SK-N-MC (cell line): ENCODE data around the gene MPIG6B.

Source experiments
- DNase-seq: peaks from one replicate; pipeline ENCODE4 v3.0.0-alpha.2; 2011; ENCODE audit warnings: low read depth, low spot score
- H3K27ac ChIP-seq: fragments of 200-600 bp; sonication (generic); 2 replicates; pipeline ENCODE4 v1.5.1; 2016; ENCODE audit warnings: mixed run types
- H3K36me3 ChIP-seq: fragments of 200-600 bp; sonication (generic); 2 replicates; pipeline ENCODE4 v1.6.1; 2017; ENCODE audit warnings: antibody characterized with exemption, low read length, mixed read lengths; ENCODE audit not compliant: insufficient read depth
- H3K4me3 ChIP-seq: fragments of 200-600 bp; sonication (generic); 2 replicates; pipeline ENCODE4 v1.5.1; 2016
- H3K9ac ChIP-seq: fragments of 200-600 bp; sonication (generic); 2 replicates; pipeline ENCODE4 v1.8.0; 2017; ENCODE audit warnings: mixed run types, mixed read lengths; ENCODE audit not compliant: insufficient read length
- H3K9me3 ChIP-seq: fragments of 200-600 bp; sonication (generic); 2 replicates; pipeline ENCODE4 v1.6.1; 2017; ENCODE audit warnings: low read depth, mild to moderate bottlenecking, antibody characterized with exemption, low read length, moderate library complexity, mixed read lengths
- EZH2 ChIP-seq: fragments of 200-600 bp; sonication (generic); IDR thresholded peaks from one replicate; pipeline ENCODE4 v1.6.1; 2017; ENCODE audit warnings: antibody characterized with exemption
- FOXP2 ChIP-seq: optimal IDR thresholded peaks from 2 replicates; pipeline ENCODE3; 2011; ENCODE audit warnings: mild to moderate bottlenecking, moderate library complexity; ENCODE audit not compliant: insufficient read depth; ENCODE audit errors: extremely low read length, control extremely low read depth
- POLR2AphosphoS5 ChIP-seq: IDR thresholded peaks from 2 replicates; pipeline ENCODE4 v1.6.1; 2012; ENCODE audit warnings: mild to moderate bottlenecking, low read depth, low read length, borderline replicate concordance

The MPIG6B gene

DNA sequence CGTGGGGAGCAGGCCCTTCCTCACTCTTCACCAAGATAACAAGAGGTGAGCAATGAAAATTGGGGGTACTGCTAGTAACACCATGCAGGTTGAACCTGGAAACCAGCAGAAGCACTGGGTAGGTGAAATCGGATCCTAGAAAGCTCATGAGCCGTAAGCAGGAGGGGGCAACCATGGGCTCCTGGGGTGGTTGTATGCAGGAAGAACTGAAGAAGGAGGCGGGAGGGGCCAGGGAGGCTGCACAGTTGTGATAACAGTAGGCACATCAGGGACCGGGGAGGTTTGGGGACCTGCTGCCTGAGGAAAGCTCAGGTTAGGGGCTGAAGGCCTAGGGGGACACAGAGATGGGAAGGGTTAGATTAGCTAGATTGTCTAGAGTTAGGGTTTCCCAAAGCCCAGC lies 36.7 kb upstream of the MPIG6B start:
- H3K4me3 ChIP-seq = no peak overlapping the region
- H3K36me3 ChIP-seq = peaks cover 19% of the 10 kb centered on the region; the same call in 1 of the 2 replicates
- DNase-seq = no peak
- H3K27ac ChIP-seq = no peak overlapping the region
- H3K9ac ChIP-seq = no peak overlapping the region
- H3K9me3 ChIP-seq = no peaks in the 10 kb centered on the region
- TF ChIP-seq EZH2 = no peak

GRCh38 chr6:31687321-31687720 lies 35.9 kb upstream of the MPIG6B start:
- no peak overlapping the region for H3K4me3 ChIP-seq
- H3K36me3 ChIP-seq = peaks cover 19% of the 10 kb centered on the region; the same call in 1 of the 2 replicates
- H3K27ac ChIP-seq = no peak overlapping the region

GRCh38 chr6:31687860-31688693 lies 35.1 kb upstream of the MPIG6B start:
- Histone ChIP-seq H3K27ac (no peak overlapping the region), H3K4me3 (no peak overlapping the region), H3K9ac (no peak overlapping the region), H3K36me3 (peaks cover 23% of the 10 kb centered on the region; the same call in 1 of the 2 replicates), H3K9me3 (no peaks in the 10 kb centered on the region)
- TF ChIP-seq EZH2 = no peak
- TF ChIP-seq POLR2AphosphoS5 = no peak
- TF ChIP-seq FOXP2 = no peak
- DNase-seq = no peak

More at GRCh38 chr6:31687321-31687720, 35.9 kb upstream of the MPIG6B start:
- Histone ChIP-seq H3K9ac (no peak overlapping the region), H3K9me3 (no peaks in the 10 kb centered on the region)
- no peak for DNase-seq
- TF ChIP-seq EZH2 = no peak
- no peak for TF ChIP-seq FOXP2
- no peak for TF ChIP-seq POLR2AphosphoS5

- Histone ChIP-seq H3K36me3 (peaks cover 23% of the 10 kb centered on the region; the same call in 1 of the 2 replicates), H3K9me3 (no peaks in the 10 kb centered on the region), H3K4me3 (no peak overlapping the region), H3K9ac (no peak overlapping the region), H3K27ac (no peak overlapping the region)
- no peak for DNase-seq
- TF ChIP-seq POLR2AphosphoS5 (no peak), FOXP2 (no peak), EZH2 (no peak)
These were observed 33.7 kb upstream of the MPIG6B start for GRCh38 chr6:31689249-31690110.

- Histone ChIP-seq H3K27ac (no peak overlapping the region), H3K4me3 (no peak overlapping the region), H3K9me3 (no peaks in the 10 kb centered on the region), H3K9ac (no peak overlapping the region), H3K36me3 (peaks cover 23% of the 10 kb centered on the region; the same call in 1 of the 2 replicates)
- TF ChIP-seq POLR2AphosphoS5 = no peak
- no peak for TF ChIP-seq EZH2
- no peak for TF ChIP-seq FOXP2
- no peak for DNase-seq
These were observed 32.7 kb upstream of the MPIG6B start for GRCh38 chr6:31690231-31691077.

- Histone ChIP-seq H3K9me3 (no peaks in the 10 kb centered on the region), H3K4me3 (no peak overlapping the region), H3K36me3 (peaks cover 23% of the 10 kb centered on the region; the same call in 1 of the 2 replicates), H3K9ac (no peak overlapping the region), H3K27ac (no peak overlapping the region)
- DNase-seq = no peak
- no peak for TF ChIP-seq POLR2AphosphoS5
- TF ChIP-seq EZH2 = no peak
- no peak for TF ChIP-seq FOXP2
These were observed 32.1 kb upstream of the MPIG6B start for GRCh38 chr6:31691078-31691463.

DNA sequence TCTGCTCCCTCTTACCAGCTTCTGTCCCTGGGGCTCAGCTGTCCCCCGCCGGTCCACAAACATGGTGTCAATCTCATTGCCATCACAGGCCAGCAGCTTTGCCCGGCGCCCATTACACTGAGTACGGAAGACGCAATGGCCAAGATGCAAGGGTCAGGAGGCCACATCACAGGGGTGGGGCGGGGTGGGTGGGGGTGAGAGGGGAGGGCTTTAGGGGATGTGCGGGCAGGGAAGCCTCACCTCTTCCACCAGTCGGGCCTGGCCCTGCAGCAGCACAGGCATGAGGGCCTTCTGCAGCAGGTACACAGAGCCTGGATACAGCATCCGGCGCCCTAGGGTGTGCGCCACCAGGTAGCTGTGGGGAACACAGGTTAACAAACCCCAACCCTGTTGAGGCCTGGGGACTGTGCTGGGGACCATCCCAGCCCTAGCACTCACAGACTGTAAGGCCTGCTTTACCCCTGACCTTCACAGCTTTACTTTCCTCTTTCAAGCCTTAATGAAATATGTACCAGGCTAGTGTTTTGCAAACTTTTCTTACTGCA lies 31.5 kb upstream of the MPIG6B start:
- Histone ChIP-seq H3K4me3 (no peak overlapping the region), H3K27ac (no peak overlapping the region), H3K36me3 (peaks cover 26% of the 10 kb centered on the region; the same call in 1 of the 2 replicates), H3K9ac (no peak overlapping the region), H3K9me3 (no peaks in the 10 kb centered on the region)
- TF ChIP-seq FOXP2 (no peak), POLR2AphosphoS5 (no peak), EZH2 (no peak)
- no peak for DNase-seq

- no peak overlapping the region for H3K4me3 ChIP-seq
- no peak overlapping the region for H3K27ac ChIP-seq
- TF ChIP-seq FOXP2 = no peak
- TF ChIP-seq POLR2AphosphoS5 = no peak
- TF ChIP-seq EZH2 = no peak
- H3K36me3 ChIP-seq = peaks cover 33% of the 10 kb centered on the region; the same call in 1 of the 2 replicates
- no peak for DNase-seq
- no peak overlapping the region for H3K9ac ChIP-seq
- no peaks in the 10 kb centered on the region for H3K9me3 ChIP-seq
These were observed 30.8 kb upstream of the MPIG6B start for GRCh38 chr6:31692353-31692752.
